ENCODE measurements around the gene TUBB.

DNA sequence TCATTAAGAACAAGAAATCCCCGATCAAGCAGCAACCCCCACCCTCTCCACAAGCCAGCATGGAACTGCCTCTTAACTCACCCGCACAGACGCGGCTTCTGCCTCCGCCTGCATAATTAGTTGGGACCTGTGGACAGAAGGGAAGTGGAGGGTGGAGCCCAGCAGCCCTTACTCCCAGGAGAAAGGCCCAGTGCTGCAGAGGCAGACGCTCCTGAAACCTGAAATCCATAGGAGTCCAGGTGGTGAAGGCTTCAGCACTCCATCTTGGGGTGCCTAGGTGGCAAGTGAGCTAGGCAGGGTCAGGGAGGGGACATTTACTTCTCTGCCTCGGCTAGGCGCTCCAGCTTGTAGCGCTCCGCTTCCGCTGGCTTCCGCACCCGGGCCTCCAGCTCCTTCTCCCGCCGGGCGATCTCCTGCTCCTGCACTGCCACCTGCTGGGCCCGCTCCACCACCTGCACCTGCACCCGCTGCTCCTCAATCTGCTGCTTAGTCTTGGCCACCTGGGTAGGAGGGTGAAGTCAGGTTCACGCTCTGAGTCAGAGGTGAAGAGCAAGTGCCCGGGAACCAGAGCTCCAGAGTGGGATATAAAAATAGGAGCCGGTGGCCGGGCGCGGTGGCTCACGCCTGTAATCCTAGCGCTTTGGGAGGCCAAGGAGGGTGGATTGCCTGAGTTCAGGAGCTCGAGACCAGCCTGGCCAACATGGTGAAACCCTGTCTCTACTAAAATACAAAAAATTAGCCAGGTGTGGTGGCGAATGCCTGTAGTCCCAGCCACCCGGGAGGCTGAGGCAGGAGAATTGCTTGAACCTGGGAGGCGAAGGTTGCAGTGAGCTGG is 10.7 kb downstream of the TUBB start:
- TF ChIP-seq, protein P1, sequence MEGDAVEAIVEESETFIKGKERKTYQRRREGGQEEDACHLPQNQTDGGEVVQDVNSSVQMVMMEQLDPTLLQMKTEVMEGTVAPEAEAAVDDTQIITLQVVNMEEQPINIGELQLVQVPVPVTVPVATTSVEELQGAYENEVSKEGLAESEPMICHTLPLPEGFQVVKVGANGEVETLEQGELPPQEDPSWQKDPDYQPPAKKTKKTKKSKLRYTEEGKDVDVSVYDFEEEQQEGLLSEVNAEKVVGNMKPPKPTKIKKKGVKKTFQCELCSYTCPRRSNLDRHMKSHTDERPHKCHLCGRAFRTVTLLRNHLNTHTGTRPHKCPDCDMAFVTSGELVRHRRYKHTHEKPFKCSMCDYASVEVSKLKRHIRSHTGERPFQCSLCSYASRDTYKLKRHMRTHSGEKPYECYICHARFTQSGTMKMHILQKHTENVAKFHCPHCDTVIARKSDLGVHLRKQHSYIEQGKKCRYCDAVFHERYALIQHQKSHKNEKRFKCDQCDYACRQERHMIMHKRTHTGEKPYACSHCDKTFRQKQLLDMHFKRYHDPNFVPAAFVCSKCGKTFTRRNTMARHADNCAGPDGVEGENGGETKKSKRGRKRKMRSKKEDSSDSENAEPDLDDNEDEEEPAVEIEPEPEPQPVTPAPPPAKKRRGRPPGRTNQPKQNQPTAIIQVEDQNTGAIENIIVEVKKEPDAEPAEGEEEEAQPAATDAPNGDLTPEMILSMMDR (IDR thresholded peaks at IDR 0.05 in 2 of 3, conservative IDR thresholded peaks at IDR 0.05 in 1 of 3; ENCODE audit: borderline replicate concordance in 1 of 3, insufficient read depth in 1 of 3, low read depth in 2 of 3, low read length in 2 of 3), result peak; percentile 86 to 91 (median 88)
- TF ChIP-seq EZH2phosphoT487 (IDR thresholded peaks at IDR 0.05; ENCODE audit: borderline replicate concordance), result no peak
- TF ChIP-seq EZH2 (IDR thresholded peaks at IDR 0.05), result no peak
- TF ChIP-seq, protein P2, sequence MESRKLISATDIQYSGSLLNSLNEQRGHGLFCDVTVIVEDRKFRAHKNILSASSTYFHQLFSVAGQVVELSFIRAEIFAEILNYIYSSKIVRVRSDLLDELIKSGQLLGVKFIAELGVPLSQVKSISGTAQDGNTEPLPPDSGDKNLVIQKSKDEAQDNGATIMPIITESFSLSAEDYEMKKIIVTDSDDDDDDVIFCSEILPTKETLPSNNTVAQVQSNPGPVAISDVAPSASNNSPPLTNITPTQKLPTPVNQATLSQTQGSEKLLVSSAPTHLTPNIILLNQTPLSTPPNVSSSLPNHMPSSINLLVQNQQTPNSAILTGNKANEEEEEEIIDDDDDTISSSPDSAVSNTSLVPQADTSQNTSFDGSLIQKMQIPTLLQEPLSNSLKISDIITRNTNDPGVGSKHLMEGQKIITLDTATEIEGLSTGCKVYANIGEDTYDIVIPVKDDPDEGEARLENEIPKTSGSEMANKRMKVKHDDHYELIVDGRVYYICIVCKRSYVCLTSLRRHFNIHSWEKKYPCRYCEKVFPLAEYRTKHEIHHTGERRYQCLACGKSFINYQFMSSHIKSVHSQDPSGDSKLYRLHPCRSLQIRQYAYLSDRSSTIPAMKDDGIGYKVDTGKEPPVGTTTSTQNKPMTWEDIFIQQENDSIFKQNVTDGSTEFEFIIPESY (IDR thresholded peaks at IDR 0.05; ENCODE audit: extremely low read depth, insufficient replicate concordance, low read length), result peak; percentile 19
- no peak for TF ChIP-seq POLR2A (IDR thresholded peaks at IDR 0.05; ENCODE audit: borderline replicate concordance, extremely low read depth, insufficient read depth, insufficient read length)
- peak; percentile 67 for TF ChIP-seq YY1 (IDR thresholded peaks at IDR 0.05; ENCODE audit: extremely low read depth, insufficient replicate concordance, low read depth, low read length)
- no peak for TF ChIP-seq CEBPB (IDR thresholded peaks at IDR 0.05; ENCODE audit: low read depth)

Measured in HCT116 (cell line).